ENCODE measurements around the gene ADM2.
"Not testable (repeated sequence)": the region's sequence is repeated elsewhere in the genome, so short reads cannot be mapped to it uniquely, and the experiment has no call there.

Gene ADM2

GRCh38 chr22:50533856-50534711, 52.7 kb downstream of the ADM2 start:
- Mint-ChIP-seq H3K4me1 (ENCODE audit: low read depth) (peaks cover 28% of the 10 kb centered on the region), H3K4me3 (peak overlapping the region; percentile 60), H3K27ac (peak overlapping the region; percentile 76)
- not testable (repeated sequence) for H3K36me3 Mint-ChIP-seq; H3K9me3 Mint-ChIP-seq (ENCODE audit: low read depth); H3K27me3 Mint-ChIP-seq

GRCh38 chr22:50535113-50535512, 53.8 kb downstream of the ADM2 start:
- peaks cover 38% of the 10 kb centered on the region for H3K4me1 Mint-ChIP-seq (ENCODE audit: low read depth)

More at GRCh38 chr22:50535113-50535512, 53.8 kb downstream of the ADM2 start:
- Mint-ChIP-seq H3K27ac (peak overlapping the region; percentile 22), H3K27me3 (no peaks in the 10 kb centered on the region), H3K4me3 (no peak overlapping the region), H3K9me3 (ENCODE audit: low read depth) (no peaks in the 10 kb centered on the region), H3K36me3 (no peaks in the 10 kb centered on the region)
